ENCODE measurements around the gene AUH.
"Not testable (repeated sequence)": the region's sequence is repeated elsewhere in the genome, so short reads cannot be mapped to it uniquely, and the experiment has no call there.

The AUH gene, protein sequence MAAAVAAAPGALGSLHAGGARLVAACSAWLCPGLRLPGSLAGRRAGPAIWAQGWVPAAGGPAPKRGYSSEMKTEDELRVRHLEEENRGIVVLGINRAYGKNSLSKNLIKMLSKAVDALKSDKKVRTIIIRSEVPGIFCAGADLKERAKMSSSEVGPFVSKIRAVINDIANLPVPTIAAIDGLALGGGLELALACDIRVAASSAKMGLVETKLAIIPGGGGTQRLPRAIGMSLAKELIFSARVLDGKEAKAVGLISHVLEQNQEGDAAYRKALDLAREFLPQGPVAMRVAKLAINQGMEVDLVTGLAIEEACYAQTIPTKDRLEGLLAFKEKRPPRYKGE

DNA sequence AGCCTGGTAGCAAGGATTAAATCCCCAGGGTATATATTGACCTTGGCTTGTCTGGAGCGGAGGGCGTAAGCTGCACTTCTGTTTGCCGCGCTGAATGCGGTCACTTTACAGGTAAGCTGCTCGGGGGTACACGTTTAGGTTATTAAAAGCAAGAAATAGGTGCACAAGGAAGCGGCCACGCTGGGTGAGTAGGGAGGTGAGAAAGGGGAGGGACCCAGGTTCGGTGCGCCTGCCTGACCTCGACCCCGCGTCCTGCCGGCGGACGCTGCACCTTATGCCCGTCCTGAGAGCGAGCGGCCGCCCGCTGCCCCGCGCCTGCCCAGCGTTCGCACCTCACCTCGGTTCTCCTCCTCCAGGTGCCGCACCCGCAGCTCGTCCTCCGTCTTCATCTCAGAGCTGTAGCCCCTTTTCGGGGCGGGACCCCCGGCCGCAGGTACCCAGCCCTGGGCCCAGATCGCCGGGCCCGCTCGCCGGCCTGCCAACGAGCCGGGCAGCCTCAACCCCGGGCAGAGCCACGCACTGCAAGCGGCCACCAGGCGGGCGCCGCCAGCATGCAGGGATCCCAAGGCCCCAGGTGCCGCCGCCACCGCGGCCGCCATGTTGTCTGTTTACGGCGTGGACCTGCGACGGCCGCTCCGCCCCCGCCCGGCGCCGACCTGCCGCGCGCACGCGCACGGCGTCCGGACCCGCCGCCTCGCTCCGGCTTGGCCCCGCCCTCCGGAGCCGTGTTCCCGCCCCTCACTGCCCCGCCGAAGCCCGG is at the start of gene AUH:
Gene AUH (minus strand): TSS at position 628 of the 760 bp plus-strand sequence. CDS start 29 bp downstream, at position 599.
- DNase-seq (ENCODE audit: low spot score): peak; percentile 97

DNA sequence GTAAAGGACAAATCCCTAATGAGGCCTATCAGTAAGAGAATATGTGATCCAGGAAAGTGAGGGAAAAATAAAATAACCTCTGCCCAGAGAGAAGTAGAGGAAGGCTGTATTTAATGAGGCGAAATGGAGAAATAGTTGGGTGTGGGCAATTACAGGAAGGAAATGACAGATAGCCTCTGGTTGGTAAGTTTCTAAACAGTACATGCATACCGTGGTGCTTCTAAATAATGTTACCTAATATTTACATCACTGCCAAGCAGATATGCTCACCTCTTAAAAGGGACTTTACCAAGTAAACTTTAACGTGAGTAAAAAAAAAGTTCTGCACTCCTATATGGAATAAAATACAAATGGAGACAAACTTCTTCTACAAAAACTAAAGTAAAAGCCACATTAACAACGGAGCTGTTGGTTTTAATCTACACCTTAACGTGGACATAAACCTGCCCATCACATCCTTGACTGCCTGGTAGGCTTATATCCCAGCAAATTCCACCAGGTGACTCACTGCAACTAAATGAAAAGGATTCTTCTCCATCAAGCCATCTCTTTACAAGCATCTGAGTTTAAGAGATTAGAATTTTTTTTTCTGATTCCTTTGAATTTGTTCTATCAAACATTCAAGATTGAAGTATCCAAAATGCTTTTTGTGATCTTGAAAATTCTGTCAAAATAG is 49.5 kb upstream of the AUH start:
- no peak for DNase-seq (ENCODE audit: low spot score)

DNA sequence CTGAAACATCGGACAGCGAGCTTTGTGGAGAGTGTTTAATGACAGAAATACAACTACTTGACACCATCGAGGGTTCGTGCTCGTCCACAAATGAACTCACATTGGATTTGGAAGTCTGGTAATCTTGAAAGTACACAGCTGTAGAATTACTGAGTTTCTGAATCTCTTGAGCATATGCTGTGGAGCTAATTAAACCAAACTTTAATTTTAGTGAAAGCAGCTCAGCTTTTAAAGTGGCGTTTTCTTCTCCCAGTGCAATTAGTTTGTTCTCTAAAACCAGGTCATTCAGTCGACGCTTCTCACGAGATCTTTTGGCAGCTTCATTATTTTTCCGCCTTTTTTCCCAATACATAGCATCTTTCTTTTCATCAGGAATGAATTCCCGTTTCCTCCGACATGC is 48.4 kb upstream of the AUH start:
- DNase-seq (ENCODE audit: low spot score): no peak

DNA sequence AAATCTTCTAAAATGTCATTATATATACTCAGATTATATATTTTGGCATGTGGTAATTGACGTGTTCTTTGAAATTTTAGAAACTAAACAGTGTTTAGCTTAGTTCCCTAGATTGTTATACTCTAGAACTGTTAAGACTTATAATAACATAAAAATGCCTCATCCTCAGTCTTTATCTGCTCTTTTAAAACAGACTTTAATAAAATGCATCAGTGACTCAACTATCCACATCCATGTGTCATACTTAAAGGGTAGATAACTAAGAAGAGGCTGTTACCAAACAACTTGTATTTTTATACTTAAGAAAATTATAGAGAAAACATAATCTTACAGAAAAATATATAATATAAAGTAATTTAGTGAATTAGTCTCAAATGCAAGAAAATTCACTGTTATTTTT is 46.8 kb upstream of the AUH start:
- DNase-seq (ENCODE audit: low spot score): no peak

DNA sequence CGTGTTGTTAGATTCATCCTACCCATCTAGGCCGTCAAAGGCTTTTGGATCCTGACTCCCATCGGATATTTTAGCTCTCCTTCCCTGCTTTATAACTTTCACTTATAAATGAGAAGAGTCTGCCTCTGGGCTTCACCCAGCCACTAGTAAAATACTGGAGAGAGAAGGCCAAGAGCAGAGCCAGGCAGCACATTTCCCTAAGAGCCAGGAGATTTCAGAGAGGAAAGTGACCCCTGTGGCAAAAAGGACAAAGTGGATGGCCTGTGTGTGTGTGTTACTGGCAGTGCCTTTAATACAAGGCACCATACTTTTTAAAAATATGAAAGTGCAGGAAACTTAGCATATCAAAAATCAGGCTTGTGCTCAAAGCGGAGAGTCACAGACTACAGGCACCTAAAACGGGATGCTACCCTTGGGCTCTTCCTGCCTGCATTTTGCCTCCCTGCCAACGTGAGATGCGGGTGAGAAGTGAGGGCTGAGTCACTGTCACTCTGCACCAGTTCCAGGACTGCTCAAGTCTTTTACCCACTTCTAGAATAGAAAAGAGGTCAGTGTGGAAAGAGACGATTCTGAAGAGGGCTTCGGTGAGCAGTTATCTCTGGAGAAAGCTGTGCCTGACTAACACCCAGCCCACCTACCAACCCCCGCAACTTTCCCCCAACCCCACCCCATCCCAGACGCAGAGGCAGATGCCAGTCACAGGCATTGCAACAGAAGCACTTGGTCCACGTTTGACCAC is 46.0 kb upstream of the AUH start:
- DNase-seq (ENCODE audit: low spot score): no peak

DNA sequence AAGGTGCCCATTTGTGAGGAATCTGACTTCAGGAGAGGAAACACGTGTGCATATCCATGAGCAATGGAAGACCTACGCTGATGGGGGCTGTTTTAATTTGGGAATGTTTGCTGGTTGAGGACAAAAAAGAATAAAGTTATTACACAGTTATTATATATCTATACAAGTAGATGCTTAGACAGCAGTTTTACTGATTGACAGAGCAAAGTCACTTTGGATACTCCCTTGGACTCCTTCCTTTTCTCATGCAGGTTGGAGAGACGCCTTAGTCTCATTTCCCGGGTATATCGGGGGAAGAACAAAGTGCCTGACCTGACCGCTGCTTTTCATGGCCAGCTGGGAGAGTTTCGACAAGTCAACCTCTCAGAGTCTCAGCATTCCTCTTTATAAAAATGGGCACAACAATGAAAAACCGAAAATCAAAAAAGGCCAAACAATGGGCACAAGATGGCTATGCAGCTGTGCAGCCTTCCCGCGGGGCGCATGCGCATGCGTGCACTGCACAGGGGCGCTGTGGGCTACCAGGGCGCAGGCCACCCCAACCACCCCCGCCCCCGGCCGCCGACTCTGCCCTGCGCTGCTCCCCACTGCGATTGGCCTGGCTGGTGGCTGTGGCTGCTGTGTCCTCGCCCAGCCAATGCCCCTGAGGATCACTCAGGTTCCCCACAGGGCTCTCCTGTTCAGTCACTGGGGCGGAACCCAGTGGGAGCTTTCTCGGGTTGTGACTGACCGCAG is 43.8 kb upstream of the AUH start:
- peak; percentile 20 for DNase-seq (ENCODE audit: low spot score)

DNA sequence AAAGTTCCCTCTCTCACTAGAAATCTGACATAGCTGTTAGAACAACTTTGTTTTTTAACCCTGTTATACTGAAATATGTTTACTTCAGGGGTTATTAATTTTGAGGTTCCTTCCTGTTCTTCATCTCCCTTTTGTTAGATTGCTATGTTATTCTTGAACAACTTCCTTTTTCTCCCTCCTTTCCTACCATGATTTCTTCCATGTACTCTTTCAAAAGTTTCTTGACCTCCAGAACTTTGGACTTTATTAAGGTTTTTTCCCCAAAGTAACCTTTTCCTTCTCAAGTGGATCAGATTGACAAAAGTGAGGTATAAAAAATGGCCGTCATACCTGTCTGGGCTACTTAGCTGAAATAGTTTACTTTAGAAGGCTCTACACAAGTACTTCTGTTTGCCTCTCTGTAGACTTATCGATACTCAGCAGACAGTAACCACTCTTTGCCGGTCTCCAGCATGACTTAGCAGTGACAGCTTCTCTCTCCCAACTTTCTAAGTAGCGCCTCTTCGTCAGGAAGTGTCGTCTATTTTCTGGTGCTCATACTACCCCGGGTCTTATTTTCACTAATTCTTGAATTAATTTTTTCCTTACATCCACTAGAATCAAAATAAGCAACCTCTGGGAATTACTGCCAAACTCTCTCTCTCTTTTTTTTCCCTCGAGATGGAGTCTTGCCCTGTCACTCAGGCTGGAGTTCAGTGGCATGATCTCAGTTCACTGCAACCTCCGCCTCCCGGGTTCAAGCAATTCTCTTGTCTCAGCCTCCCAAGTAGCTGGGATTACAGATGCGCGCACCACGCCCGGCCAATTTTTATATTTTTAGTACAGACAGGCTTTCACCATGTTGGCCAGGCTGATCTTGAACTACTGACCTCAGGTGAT is 42.2 kb upstream of the AUH start:
- DNase-seq (ENCODE audit: low spot score): no peak

DNA sequence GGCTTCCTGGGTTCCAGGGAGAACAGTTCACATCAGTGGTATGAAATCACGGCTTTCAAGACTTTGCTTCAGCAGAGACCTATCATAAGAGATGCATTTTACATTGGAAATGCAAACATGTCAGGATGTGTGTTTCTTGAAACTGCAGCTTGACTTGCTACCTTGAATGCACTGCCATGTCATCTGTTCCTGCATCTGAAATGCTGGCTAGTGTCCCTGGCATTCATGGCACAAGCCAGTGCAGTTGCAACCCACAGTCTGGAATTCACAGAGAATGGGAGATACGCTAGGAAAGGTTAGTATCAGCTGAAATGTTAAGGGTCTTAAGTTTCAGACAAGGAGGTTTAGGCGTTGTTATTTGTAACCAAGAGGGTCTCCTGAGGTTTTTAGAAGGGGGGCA is 37.2 kb upstream of the AUH start:
- DNase-seq (ENCODE audit: low spot score): no peak

DNA sequence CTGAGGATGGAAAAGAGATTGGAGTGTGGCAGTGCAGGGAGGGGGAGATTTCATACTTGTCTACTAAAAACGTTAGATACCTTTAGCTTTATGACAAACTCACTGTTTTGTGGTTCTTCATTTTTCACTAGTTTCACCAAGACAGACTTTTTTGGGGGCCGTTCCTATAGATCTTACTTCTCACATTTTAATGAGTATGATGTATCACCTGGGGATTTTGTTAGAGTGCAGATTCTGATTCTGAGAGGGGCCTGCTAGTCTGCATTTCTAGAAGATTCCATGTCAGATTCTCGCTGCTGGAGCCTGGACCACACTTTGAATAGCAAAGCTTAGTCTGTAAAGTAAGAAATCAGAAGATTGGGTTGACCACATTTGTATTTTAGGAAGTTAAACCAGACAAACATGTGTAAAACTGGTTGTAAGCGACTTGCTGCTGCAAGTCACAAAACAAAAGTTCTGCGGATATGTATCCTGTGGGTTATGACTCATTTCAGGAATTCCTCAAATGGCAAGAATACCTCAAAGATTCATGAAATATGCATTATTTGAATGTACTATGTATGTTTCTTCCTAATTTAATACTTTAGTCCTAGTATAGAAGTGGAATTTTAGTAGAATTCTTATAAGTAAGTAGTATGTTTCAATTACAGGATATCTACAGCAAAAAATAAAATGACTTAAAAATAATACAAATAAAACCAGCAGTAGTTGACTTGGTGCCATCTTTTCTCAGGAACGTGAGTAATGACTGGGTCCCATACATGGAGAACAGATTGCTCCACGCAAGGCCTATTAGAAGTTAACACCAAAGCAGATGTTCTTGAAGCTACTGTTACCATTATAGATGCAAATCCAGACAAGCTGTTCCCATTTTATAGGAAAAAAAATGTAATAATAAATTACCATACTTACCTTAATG is 34.1 kb upstream of the AUH start:
- DNase-seq (ENCODE audit: low spot score): no peak

DNA sequence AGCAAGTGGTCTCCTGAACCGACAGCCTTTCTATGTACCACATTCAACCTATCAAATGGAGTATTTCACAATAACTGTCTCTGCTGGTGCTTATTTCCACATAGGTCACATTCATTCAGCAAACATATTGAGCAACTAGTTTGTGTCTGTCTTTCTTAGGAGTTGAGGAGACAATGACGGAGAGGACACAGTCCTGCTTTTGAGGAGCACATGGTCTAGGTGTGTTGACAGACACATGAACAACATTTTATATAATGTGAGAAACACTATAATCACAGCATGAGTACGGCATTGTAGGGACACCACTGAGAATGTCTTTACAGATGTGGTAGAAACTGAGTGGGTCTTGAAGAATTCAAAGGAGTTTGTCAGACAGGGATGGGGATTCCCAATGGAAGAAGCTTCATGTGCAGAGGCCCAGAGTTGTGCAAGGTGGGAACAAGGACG is 33.4 kb upstream of the AUH start:
- no peak for DNase-seq (ENCODE audit: low spot score)

DNA sequence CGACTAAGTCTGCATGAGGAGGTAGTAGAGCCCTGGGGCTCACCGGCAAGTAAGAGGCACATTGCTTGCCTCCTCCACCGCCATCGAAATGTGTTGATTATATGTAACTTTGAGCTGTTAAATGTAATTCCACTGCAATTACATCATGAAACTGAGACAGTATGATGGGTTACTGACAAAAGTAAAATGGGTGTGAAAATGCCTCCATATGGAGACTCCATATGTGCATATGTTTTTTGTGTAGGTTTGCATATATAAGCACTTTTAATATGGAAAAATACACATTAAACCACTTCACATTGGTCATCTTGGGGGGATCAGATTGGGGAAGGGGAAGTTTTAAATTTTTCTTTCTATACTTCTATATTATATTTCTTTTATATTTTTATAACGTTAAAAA is 32.1 kb upstream of the AUH start:
- no peak for DNase-seq (ENCODE audit: low spot score)

DNA sequence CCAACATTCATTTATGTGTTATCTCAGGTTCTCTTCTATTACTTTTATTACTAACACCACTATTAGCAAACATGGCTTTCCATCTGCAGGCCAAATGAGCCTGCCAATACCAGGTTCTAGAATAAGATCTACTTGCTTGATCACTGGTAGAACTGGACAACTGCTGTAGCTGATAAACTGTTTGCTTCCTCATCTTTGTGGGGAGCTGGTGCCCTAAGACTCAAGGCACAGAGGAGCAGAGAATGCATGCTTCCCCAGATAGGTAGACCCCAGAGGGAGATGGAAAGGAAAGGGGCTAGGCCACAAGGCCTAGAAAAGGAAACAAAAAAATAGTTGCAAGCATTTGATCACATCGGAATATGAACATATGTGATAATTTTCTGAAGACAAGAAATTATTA is 30.7 kb upstream of the AUH start:
- DNase-seq (ENCODE audit: low spot score): no peak

DNA sequence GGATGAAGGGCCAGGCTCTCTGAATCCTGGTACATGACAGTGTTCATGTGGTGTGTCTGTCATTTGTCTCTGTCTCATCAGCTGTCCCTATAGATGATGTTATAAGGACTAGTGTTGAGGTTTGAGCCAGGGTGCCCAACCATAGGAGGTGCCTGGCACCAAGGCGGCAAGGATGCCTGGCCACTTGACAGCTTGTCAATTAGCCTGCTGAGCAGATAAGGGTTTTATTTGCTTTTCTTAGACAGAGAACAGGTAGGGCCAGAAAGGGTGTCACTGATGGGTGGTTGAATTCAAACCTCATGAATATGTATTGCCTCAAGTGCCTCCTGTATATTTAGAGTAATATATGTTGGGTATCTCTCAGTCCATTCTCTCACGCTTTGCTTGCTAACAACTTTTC is 30.1 kb upstream of the AUH start:
- DNase-seq (ENCODE audit: low spot score): no peak

DNA sequence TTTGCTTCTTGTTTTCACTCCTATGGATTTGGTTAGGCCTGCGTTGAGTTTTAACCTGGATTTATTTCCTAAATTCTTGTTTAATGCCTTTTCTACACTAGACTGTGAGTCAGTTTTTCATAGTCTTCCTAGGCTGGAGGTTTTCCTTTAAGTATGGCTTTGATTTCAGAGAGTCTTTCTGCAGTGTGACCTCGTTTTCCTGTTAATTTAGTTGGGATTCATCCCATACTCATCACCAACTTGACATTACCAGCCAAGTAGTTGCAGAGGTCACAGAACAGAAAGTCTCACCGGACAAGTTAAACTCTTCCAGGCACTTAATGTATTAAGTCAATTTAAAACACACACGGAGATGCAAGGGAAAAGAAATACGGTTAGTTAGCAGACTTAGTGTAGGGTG is 29.7 kb upstream of the AUH start:
- no peak for DNase-seq (ENCODE audit: low spot score)

DNA sequence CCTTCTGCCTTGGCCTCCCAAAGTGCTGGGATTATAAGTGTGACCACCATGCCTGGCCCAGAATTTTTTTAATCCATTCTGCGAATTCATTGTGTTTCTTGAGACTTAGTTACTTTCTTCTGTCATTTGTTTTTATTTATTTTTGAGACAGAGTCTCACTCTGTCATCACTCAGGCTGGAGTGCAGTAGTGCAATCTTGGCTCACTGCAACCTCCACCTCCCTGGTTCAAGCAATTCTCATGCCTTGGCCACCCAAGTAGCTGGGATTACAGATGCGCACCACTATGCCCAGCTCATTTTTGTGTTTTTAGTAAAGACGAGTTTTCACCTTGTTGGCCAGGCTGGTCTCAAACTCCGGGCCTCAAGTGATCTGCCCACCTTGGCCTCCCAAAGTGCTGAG is 28.0 kb upstream of the AUH start:
- DNase-seq (ENCODE audit: low spot score): not testable (repeated sequence)

DNA sequence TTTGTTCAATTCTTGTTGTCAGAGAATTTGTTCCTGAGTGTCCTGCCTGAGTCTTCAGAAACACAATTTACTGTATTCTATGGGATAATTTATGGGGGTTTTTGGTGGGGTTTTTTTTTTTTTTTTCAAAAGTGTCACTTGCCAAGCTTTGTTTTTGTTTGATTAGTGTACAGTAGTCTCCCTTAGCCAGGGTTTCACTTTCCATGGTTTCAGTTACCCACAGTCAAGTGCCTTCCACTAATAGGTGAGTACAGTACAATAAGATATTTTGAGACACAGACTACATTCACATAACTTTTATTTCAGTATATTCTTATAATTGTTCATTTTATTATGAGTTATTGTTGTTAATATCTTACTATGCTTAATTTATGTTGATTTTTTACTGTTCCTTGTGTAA is 25.0 kb upstream of the AUH start:
- DNase-seq (ENCODE audit: low spot score): no peak

DNA sequence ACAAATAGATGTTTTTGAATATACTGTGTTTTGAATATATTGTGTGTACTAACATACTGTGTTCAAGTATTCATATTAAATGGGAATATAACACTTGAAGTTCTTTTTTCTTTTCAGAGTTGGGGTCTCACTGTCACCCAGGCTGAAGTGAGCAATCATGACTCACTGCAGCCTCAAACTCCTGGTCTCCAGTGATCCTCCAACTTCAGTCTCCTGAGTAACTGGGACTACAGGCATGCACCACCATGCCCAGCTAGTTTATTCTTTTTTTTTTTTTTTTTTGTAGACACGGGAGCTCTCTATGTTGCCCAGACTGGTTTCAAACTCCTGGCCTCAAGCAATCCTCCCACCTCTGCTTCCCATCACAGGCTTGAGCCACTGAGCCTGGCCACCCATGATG is 23.2 kb upstream of the AUH start:
- no peak for DNase-seq (ENCODE audit: low spot score)

DNA sequence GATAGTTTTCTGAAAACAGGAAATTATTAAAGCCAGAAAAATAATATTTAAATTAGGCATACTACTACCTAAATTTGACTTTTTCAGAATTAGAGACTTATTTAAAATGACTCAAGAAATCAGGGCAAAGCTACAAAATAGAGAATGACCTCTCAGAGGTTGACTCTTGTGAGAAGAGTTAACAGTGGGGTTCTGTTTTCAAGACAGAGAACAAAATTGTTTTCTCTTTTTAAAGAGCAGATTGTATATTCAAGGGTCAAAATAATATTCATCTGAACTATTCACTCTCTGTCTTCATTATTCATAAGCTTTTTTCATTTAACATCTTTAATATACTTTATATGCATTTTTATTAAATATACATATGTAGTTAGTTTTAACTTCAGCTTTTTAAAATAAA is 21.9 kb upstream of the AUH start:
- DNase-seq (ENCODE audit: low spot score): no peak

DNA sequence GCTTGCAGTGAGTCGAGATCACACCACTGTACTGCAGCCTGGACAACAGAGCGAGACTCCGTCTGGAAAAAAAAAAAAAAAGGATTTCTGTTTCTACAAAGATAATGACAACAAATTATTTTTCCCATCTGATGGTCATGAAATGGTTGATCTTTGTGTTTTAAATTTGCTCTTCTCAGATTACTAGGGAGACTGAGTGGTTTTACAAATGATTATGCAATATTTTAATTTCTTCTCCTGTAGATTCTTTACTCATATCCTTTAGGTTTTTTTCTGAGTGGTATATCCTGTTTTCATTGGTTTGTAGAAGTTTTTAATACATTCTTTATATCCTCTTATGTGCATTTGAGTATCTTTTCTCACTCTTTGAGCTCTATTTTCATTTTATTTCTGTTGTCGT is 20.6 kb upstream of the AUH start:
- DNase-seq (ENCODE audit: low spot score): no peak

DNA sequence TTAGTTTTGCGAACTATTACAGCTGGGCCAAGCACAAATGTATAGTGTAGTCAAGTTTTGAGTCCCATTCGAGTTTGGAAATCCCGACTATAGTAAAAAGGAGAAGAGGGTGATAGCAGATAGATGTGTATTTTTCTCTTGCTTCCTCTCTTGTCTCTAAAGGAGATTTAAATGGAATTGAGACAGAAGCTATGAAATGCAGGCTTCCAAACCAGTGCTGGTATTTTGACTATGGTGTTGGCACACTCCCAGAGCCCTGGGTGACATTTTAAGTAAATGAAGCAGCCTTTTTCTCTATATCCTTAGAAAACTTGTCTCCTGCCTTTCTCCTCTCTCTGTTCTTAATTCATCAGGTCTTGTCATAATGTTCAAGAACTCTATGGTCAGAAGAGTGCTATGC is 17.7 kb upstream of the AUH start:
- no peak for DNase-seq (ENCODE audit: low spot score)
